GM19452 (cell line): ENCODE data around the gene SCAMP4.
"Not testable (repeated sequence)": the region's sequence is repeated elsewhere in the genome, so short reads cannot be mapped to it uniquely, and the experiment has no call there.

Experiments used
- ATAC-seq: cut with Tn5 transposase; IDR thresholded peaks from one replicate; pipeline ENCODE4 v1.9.1; 2021; ENCODE audit not compliant: unreplicated experiment

Gene SCAMP4

DNA sequence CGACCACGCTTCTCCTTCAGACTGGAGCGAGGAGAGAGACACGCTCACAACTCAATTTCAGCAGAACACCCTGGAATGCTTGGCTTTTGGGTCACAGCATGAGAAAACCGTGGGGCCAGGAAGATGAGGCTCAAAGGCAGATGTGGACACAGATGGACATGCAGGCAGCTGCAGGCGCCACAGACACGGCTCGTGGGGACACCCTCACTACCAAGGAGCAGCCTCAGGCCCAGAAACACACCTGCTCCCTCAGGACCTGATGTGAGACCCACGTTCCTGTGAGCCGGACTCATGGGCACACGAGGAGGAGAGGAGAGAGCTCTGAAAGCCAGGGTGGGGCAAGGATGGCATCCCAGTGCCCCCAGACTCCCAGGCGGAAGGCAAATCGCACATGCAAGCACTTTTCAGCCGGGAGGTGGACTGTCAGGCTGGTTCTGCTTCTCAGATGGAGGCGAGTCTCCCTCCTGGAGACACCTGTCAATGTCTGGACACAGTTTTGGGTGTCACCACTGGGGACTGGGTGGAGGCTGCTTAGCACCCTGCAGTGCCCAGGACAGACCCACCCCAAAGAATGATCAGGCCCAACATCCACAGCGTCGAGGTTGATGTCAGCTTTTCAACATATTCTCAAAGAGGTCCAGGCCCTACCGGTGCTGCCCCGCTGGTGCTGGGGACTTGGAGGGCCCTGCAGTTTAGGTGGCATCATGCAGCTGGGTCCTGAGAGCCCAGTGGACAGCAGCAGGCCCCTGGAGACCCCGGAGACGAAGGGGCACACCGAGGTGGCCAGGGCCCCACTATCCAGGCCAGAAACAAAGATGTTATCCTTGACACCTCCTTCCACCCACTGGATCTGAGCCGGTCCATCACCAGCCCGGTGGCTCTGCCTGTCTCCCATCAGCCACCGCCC, 22.2 kb upstream of the SCAMP4 start:
- ATAC-seq: no peak

GRCh38 chr19:1883784-1884183, 21.4 kb upstream of the SCAMP4 start:
- no peak for ATAC-seq

DNA sequence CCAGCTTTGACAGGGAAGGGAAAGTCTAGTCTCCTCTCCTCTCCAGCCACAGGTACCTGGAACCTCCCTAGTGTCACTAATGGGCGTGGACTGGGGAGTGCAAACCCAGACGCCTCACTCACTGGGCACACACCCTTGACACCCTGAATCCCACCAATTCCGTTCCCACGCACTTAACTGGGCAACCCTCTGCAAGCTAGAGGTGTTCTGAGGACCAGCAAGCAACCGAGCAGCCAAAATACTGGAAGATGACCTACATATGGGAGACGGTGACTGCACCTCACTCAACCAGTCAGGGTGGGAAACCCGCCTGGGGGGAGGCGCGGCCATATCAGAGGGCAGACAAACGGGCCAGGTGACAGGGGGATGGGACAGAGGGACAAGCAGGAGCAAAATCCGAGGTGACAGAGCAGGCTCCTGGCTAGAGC, 20.9 kb upstream of the SCAMP4 start:
- ATAC-seq: no peak

DNA sequence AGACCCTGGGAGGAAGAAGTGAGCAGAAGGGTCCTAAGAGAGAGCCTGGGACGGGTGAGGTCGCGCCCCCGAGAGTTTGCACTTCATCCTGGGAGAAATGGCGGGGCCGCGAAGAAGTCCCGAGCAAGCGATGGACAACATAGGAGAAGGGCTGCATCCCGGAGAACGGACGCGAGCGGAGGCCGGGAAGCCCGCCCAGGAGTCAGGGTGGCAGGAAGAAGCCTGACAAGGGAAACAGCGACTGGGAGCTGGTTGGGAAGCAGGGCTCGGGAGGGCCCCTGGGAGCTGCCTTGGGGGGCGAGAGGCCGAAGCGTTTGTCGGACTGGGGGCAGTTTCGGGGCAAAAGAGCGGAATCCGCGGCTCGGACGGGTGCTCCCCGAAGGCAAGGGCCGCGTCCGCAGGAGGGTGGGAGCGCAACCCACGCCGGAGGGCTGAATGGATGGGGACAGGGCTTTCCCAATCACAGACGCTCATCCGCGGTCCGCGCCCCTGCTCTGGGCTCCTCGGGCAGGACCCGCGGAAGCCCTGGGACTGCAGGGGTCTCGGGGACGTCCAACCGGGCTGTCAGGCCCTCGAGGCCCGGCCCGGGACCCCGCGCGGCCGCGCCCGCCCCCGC, 20.4 kb upstream of the SCAMP4 start:
- peak; percentile 11 for ATAC-seq

DNA sequence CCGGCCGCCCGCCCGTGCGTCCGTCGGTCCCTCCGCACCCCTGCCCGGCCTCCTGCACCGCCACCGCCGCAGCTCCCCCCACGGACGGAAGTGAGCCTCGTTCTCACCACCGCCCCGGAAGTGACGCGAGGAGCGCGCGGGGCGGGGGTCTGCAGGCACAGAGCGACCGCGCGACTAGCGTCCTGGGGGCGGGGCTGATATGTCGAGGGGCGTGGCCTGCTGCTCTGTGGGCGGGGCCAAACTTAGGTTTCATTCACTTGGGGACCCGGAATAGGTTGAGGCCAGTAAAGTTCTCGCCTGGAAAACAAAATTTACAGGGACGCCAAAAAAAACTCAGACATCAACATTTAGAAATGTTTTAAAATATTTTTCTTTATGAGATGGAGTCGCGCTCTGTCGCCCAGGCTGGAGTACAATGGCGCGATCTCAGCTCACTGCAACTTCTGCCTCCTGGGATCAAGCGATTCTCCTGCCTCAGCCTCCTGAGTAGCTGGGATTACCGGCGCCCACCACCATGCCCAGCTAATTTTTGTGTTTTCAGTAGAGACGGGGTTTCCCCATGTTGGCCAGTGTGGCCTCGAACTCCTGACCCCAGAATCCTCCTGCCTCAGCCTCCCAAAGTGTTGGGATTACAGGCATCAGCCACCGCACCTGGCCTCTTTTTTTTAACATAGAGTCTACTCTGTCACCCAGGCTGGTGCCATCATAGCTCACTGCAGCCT, 19.6 kb upstream of the SCAMP4 start, which contains the start of gene ABHD17A:
TSS of gene ABHD17A (minus strand) at position 99 of the 722 bp plus-strand sequence. CDS start 3,930 bp downstream, outside the sequence.
- ATAC-seq: peak; percentile 77

DNA sequence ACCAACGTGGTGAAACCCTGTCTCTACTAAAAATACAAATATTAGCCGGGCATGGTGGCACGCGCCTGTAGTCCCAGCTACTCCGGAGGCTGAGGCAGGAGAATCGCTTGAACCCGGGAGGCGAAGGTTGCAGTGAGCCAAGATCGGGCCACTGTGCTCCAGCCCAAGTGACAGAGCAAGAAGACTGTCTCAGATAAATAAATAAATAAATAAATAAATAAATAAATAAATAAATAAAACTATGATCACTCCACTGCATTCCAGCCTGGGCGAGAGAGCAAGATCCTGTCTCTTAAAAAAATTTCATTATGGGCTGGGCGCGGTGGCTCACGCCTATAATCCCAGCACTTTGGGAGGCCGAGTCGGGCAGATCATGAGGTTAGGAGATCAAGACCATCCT, 18.8 kb upstream of the SCAMP4 start:
- ATAC-seq: not testable (repeated sequence)

DNA sequence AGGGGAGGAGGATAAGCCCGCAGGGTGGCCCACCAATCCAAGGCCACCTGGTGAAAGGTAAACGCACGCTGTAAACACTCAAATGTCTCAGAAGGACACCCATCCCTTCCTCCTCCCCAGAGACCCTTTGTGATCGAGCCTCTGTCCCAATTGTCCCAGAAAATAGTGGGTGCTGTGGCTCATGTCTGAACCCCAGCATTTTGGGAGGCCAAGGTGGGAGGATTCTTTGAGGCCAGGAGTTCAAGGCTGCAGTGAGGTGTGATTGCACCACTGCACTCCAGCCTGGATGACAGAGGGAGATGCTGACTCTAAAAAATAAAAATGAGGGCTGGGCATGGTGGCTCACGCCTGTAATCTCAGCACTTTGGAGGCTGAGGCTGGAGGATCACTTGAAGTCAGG, 16.8 kb upstream of the SCAMP4 start:
- ATAC-seq: no peak

GRCh38 chr19:1889907-1890306, 15.3 kb upstream of the SCAMP4 start:
- no peak for ATAC-seq

- ATAC-seq: no peak
Observed at GRCh38 chr19:1893791-1894190, 11.4 kb upstream of the SCAMP4 start.

GRCh38 chr19:1896508-1896907, 8.7 kb upstream of the SCAMP4 start:
- no peak for ATAC-seq

DNA sequence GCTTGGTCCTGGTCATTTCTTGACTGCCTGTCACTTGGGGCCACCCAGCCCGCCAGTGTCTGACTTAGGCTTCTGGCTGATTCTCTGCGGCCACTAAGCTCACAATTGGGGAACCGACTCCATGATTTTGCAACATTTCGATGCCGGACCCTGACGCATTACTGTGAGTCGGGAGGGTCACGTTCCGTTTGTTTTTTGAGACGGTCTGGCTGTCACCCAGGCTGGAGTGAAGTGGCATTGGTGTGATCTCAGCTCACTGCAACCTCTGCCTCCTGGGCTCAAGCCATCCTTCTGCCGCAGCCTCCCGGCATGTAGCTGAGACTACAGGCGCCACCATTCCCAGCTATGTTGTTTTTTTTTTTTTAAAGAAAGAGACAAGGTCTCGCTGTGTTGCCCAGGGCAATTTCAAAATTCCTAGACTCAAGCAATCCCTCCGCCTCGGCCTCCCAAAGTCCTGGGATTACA, 3.2 kb upstream of the SCAMP4 start:
- ATAC-seq: no peak

GRCh38 chr19:1902923-1903322, 2.3 kb upstream of the SCAMP4 start:
- no peak for ATAC-seq

- peak; percentile 9 for ATAC-seq
Observed at GRCh38 chr19:1904860-1905109, 414 bp upstream of the SCAMP4 start.

DNA sequence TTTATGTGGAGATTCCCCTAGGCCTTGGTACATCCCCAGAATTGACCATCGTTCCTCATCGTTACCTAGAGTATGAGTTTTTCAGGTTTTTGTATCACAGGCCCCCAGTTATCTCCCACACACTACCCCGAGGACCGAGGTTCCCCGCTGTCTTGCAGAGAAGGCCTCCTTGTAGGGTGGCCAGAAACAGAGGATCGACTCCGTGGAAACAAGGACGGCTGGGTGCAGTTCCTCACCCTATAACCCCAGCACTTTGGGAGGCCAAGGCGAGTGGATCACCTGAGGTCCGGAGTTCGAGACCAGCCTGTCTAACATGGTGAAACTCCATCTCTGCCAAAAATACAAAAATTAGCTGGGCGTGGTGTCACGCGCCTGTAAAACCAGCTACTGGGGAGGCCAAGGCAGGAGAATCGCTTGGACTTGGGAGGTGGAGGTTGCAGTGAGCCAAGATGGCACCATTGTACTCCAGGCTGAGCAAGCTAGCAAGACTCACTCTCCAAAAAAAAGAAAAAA, 720 bp downstream of the SCAMP4 start:
- no peak for ATAC-seq

DNA sequence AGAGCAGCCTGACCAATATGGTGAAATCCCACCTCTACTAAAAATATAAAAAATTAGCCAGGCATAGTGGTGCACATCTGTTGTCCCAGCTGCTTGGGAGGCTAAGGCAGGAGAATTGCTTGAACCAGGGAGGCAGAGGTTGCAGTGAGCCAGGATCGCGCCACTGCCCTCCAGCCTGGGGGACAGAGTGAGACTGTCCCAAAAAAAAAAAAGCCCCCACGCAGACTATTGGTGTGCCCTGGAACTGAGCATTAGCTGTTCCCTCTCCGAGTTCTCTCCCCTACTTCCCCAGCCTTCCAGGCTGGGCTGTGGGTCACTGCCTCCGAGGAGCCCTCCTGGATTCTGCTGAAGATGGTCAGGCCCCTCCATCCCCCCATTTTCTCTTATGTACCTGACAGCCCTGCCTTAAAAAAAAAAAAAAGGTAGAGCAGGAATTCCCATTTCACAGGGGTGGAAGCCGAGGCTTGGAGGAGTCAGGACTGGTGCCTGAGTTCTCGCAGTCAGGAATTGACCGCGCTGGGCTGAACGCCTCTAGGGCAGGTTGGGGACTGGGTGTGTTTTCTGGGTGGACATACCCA, 1.9 kb downstream of the SCAMP4 start:
- no peak for ATAC-seq

DNA sequence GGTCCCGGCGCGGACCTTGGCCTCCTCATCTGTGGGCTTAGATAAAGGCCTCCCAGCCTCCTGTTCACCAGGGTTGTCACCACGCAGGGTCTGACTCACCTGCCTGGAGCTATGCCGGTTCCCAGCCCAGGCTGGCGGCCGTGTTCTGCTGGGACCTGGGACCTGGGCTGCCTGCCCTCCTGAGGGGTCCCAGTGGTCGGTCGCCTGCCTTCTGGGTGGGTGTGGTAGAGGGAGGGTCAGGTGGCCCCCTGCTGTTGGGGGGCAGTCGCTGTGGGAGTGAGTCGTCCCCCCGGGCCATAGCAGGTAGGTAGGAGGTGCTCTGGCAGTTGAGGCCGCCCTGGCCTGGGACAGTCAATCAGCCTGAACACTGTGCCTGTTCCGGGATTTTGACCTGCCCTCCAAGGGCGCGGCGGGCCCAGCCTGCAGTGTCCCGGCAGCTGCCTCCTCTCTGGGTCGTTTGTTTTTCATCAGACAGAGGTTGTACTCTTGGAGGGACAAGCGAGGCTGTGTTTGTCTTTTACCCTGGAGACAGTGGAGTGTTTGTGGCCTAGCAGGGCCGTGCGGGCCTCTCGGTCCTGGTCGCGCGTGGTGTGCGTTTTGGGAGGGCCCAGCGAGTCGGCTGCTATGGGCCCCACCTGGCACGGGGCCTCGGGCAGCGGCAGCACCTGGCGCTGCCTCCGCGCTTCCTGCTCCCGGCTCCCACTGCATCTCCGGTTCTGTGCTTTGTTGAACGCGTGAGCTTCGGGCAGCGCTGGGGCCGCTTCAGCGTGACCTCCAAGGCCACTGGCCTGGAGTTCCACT, 2.6 kb downstream of the SCAMP4 start:
- no peak for ATAC-seq

GRCh38 chr19:1908364-1908678, 3.1 kb downstream of the SCAMP4 start:
- ATAC-seq: no peak

GRCh38 chr19:1909761-1910080, 4.5 kb downstream of the SCAMP4 start:
- ATAC-seq: no peak

DNA sequence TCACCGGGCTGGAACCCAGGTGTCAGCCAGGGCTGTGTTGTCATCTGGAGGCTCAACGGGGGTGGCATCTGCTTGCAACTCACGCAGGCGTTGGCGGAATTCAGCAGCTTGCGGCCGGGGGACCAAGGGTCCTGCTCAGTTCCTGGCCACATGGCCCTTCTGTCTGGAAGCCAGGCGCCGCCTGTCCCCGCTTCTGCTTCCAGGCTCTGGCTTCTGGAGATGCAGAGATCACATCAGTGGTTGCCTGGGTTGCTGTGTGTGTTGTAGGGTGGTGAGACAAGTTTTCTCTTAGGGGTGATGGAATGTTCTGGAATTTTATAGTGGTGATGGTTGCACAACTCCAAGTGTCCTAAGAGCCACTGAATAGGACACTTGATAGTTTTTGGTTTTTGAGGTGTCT, 5.0 kb downstream of the SCAMP4 start:
- ATAC-seq: no peak

DNA sequence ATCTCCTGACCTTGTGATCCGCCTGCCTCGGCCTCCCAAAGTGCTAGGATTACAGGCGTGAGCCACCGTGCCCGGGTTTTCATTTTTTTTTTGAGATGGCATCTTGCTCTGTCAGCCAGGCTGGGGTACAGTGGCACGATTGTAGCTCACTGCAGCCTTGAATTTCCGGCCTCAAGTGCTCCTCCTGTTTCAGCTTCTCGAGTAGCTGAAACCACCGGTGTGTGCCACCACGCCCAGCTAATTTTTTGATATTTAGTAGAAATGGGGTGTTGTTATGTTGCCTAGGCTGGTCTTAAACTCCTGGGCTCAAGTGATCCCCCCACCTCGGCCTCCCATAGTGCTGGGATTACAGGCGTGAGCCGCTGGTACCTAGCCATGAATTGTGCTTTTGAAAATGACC, 5.9 kb downstream of the SCAMP4 start:
- ATAC-seq: no peak

DNA sequence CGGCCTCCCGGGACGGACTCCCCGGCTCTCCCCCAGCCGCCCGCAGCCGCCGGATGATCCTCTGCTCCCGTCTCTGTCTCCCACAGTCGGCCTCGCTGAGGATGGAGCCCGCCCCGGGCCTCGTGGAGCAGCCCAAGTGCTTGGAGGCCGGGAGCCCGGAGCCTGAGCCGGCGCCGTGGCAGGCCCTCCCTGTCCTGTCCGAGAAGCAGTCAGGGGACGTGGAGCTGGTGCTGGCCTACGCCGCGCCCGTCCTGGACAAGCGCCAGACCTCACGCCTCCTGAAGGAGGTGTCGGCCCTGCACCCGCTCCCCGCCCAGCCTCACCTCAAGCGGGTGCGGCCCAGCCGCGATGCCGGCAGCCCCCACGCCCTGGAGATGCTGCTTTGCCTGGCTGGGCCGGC, 6.8 kb downstream of the SCAMP4 start:
- no peak for ATAC-seq
